22Rv1 (cell line): ENCODE results near the gene CA10.

Experiments used
- CTCF ChIP-seq: fragments of 450-650 bp; IDR thresholded peaks from 2 replicates; pipeline ENCODE4 v1.5.1; 2017; ENCODE audit warnings: mild to moderate bottlenecking
- ZFX ChIP-seq: fragments of 450-650 bp; IDR thresholded peaks from 2 replicates; pipeline ENCODE4 v1.6.1; 2017; ENCODE audit warnings: antibody characterized with exemption, borderline replicate concordance

GRCh38 chr17:51733166-51733565, 425.3 kb downstream of the CA10 start:
- TF ChIP-seq CTCF (no peak), ZFX (no peak)
